GM12864 (cell line): ENCODE measurements around the gene TMEM79.

Experiments used
- DNase-seq: peaks from one replicate; pipeline ENCODE4 v3.0.0-alpha.2; 2011; ENCODE audit warnings: low read depth
- H3K4me3 ChIP-seq: 2 replicates; pipeline ENCODE4 v1.5.1; 2011; ENCODE audit warnings: mild to moderate bottlenecking, low read depth, low read length, control low read depth
- CTCF ChIP-seq: IDR thresholded peaks from 2 replicates; pipeline ENCODE4 v1.5.1; 2011; ENCODE audit warnings: low read depth, mild to moderate bottlenecking, moderate library complexity, low read length, control low read depth, inconsistent platforms; ENCODE audit errors: missing control alignments

TMEM79 gene

GRCh38 chr1:156244126-156244525 is 40.0 kb upstream of the TMEM79 start:
- DNase-seq, result no peak
- TF ChIP-seq CTCF, result no peak
- H3K4me3 ChIP-seq, result no peak overlapping the region

GRCh38 chr1:156244712-156245111 is 39.4 kb upstream of the TMEM79 start:
- TF ChIP-seq CTCF, result no peak
- H3K4me3 ChIP-seq, result no peak overlapping the region
- no peak for DNase-seq

GRCh38 chr1:156245451-156246232 is 38.5 kb upstream of the TMEM79 start:
- peak overlapping the region; percentile 46 for H3K4me3 ChIP-seq
- no peak for DNase-seq
- TF ChIP-seq CTCF, result no peak

- DNase-seq, result no peak
- no peak overlapping the region; the same call in 1 of the 2 replicates for H3K4me3 ChIP-seq
- TF ChIP-seq CTCF, result no peak
Observed at GRCh38 chr1:156246241-156246780, 37.8 kb upstream of the TMEM79 start.

GRCh38 chr1:156246781-156247459 is 37.2 kb upstream of the TMEM79 start:
- H3K4me3 ChIP-seq, result no peak overlapping the region
- TF ChIP-seq CTCF, result no peak
- DNase-seq, result no peak

- DNase-seq, result no peak
- no peak within 1 kb of the TSS for H3K4me3 ChIP-seq
- no peak for TF ChIP-seq CTCF
Observed at GRCh38 chr1:156247460-156248322, 36.4 kb upstream of the TMEM79 start, which contains the start of gene PAQR6. Gene PAQR6 (minus strand): TSS chr1:156248056. CDS start chr1:156246731, 1,325 bp downstream.
